Nephron (organoid): ENCODE results near the gene TANC2.

ENCODE experiments used
- H3K27ac Mint-ChIP-seq, 3 experiments: 2 replicates each; pipeline ENCODE4 v1.8.0; 2020; ENCODE audit warnings: mixed read lengths in 3 of 3, mild to moderate bottlenecking in 2 of 3, moderate library complexity in 1 of 3
- H3K27me3 Mint-ChIP-seq: 2 replicates; pipeline ENCODE4 v1.8.0; 2021; ENCODE audit warnings: low read depth, mild to moderate bottlenecking, moderate library complexity, mixed read lengths
- H3K36me3 Mint-ChIP-seq: 2 replicates; pipeline ENCODE4 v1.8.0; 2020; ENCODE audit warnings: low read depth, mixed read lengths
- H3K4me1 Mint-ChIP-seq: 2 replicates; pipeline ENCODE4 v1.8.0; 2020; ENCODE audit warnings: mixed read lengths
- H3K4me3 Mint-ChIP-seq, 3 experiments: 2 replicates each; pipeline ENCODE4 v1.8.0; 2020; ENCODE audit warnings: mild to moderate bottlenecking in 3 of 3, mixed read lengths in 3 of 3, moderate library complexity in 2 of 3
- H3K9me3 Mint-ChIP-seq: 2 replicates; pipeline ENCODE4 v1.8.0; 2020; ENCODE audit warnings: mixed read lengths
- TF ChIP-seq, protein P1 (sequence below), 3 experiments: fragments of 200-600 bp; sonication (generic); IDR thresholded peaks; one replicate each; pipeline ENCODE4 v1.5.0; 2021; ENCODE audit warnings: antibody characterized with exemption in 3 of 3; ENCODE audit not compliant: unreplicated experiment in 3 of 3

TANC2 gene

DNA sequence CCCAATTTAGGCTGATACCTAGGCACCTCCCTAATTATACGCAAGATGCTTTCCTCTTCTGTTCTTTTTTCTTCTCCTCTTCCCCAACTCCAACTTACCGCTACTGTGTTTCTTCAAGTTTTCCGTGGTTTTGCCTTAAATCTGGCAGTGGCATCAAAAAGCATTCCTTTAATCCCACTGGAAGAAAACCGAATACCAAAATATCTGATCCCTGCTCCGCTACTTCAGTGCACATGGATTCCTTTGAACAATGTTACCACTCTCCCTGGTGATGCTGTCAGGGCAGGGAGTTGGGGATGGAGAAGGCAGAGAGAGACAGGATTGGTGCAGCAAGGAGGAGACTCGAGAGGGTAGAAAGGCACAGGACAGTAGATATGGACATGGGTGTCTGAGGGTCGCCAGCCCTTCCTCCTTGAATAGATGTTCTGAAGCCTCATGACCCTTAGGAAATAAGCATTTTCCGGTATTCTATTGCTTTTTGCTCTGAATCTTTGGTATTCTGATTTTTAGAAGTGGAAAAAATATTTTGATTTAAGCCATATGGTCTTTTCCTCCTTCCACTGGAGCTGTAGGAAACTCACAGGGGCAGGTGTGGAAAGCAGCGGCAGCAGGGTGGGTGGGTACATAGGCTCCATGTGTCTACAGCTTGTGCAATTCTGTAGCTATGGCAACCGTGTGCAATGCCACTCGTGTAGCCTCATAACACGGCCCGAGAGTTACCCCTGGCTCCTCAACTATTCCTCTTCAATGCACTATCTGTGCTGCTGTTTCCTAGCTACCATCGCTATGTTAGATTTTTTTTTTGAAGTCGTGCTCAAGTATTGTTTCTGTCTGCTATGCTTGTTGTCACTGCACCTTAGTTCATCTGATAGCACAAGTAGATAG is 32.3 kb upstream of the TANC2 start:
- H3K9me3 Mint-ChIP-seq = peaks cover 14% of the 10 kb centered on the region
- no peak overlapping the region for H3K27ac Mint-ChIP-seq
- H3K4me1 Mint-ChIP-seq = peaks cover 26% of the 10 kb centered on the region
- no peaks in the 10 kb centered on the region for H3K36me3 Mint-ChIP-seq
- TF ChIP-seq, protein P1, sequence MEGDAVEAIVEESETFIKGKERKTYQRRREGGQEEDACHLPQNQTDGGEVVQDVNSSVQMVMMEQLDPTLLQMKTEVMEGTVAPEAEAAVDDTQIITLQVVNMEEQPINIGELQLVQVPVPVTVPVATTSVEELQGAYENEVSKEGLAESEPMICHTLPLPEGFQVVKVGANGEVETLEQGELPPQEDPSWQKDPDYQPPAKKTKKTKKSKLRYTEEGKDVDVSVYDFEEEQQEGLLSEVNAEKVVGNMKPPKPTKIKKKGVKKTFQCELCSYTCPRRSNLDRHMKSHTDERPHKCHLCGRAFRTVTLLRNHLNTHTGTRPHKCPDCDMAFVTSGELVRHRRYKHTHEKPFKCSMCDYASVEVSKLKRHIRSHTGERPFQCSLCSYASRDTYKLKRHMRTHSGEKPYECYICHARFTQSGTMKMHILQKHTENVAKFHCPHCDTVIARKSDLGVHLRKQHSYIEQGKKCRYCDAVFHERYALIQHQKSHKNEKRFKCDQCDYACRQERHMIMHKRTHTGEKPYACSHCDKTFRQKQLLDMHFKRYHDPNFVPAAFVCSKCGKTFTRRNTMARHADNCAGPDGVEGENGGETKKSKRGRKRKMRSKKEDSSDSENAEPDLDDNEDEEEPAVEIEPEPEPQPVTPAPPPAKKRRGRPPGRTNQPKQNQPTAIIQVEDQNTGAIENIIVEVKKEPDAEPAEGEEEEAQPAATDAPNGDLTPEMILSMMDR (IDR thresholded peaks at IDR 0.05; ENCODE audit: unreplicated experiment in 3 of 3) = no peak
- H3K27me3 Mint-ChIP-seq = peaks cover 26% of the 10 kb centered on the region
- H3K4me3 Mint-ChIP-seq = no peak overlapping the region

DNA sequence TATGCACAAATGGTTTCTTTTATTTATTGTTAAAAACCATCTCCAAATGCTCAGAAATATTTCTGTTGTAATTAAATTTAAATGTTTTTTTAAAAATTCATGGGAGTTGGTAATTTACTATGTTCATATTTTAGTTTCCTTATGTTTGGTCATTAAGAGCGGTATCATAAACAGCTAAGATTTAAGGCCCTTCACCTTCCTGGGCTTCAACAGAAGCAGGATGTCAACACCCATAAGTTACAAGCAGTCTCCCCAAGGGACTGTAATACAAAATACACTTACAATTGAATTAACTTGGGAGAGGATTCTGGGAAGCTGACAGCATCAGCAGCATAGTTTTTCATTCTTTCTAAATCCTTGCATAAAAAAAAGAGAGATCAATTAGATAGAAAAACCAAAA is 30.9 kb upstream of the TANC2 start:
- TF ChIP-seq, protein P1 (IDR thresholded peaks at IDR 0.05; ENCODE audit: unreplicated experiment in 3 of 3) = no peak
- H3K27me3 Mint-ChIP-seq = peaks cover 26% of the 10 kb centered on the region
- peaks cover 26% of the 10 kb centered on the region for H3K4me1 Mint-ChIP-seq
- peak overlapping the region in 1 of 3 experiments; percentile 1 for H3K4me3 Mint-ChIP-seq
- H3K9me3 Mint-ChIP-seq = peaks cover 27% of the 10 kb centered on the region
- H3K36me3 Mint-ChIP-seq = peaks cover 4% of the 10 kb centered on the region
- no peak overlapping the region for H3K27ac Mint-ChIP-seq

DNA sequence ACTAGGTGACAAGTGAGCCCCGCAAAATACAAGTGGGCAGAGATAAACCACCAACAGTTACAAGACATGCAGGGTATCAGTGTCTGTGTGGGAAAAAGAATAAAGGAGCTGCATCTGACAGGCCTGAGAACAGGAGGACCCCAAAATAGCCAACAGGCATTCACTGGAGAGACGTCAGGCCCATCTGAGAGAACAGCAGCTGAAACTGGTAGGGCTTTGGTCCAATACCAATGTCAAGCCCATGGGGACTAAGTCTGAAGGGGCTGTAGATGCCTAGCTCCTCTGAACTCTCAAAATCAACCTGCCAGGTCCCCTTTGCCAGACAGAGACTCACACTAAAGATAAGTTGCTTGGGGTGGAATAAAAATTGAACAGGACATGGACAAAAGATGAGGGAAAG is 30.5 kb upstream of the TANC2 start:
- Mint-ChIP-seq H3K9me3 (peaks cover 27% of the 10 kb centered on the region), H3K36me3 (peaks cover 4% of the 10 kb centered on the region), H3K4me3 (peak overlapping the region in 1 of 3 experiments; percentile 13), H3K4me1 (peaks cover 26% of the 10 kb centered on the region), H3K27me3 (peaks cover 26% of the 10 kb centered on the region), H3K27ac (peak overlapping the region in 1 of 3 experiments; percentile 9)
- TF ChIP-seq, protein P1 (IDR thresholded peaks at IDR 0.05; ENCODE audit: unreplicated experiment in 3 of 3) = no peak

DNA sequence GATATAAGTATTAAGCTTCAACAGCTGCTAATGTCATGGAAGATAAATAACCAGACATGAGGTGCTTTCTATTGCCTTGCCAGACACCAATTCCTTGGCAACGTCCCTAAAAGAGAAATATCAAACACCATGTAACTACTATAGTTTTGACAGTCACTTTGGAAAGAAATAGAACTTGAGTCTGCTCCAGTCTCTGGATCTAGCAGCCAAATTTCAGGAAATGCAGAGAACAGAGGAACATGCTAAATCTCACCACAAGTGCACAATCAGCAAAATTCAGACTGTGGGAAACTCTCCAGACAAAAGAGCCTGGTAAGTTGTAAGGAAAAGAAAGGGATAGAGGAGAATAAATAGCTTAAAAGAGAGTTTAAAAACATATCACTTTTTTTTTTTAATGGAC is 28.4 kb upstream of the TANC2 start:
- peaks cover 25% of the 10 kb centered on the region for H3K27me3 Mint-ChIP-seq
- H3K36me3 Mint-ChIP-seq = peaks cover 14% of the 10 kb centered on the region
- H3K4me3 Mint-ChIP-seq = no peak overlapping the region
- H3K27ac Mint-ChIP-seq = no peak overlapping the region
- H3K4me1 Mint-ChIP-seq = peaks cover 26% of the 10 kb centered on the region
- TF ChIP-seq, protein P1 (IDR thresholded peaks at IDR 0.05; ENCODE audit: unreplicated experiment in 3 of 3) = no peak
- peaks cover 39% of the 10 kb centered on the region for H3K9me3 Mint-ChIP-seq

DNA sequence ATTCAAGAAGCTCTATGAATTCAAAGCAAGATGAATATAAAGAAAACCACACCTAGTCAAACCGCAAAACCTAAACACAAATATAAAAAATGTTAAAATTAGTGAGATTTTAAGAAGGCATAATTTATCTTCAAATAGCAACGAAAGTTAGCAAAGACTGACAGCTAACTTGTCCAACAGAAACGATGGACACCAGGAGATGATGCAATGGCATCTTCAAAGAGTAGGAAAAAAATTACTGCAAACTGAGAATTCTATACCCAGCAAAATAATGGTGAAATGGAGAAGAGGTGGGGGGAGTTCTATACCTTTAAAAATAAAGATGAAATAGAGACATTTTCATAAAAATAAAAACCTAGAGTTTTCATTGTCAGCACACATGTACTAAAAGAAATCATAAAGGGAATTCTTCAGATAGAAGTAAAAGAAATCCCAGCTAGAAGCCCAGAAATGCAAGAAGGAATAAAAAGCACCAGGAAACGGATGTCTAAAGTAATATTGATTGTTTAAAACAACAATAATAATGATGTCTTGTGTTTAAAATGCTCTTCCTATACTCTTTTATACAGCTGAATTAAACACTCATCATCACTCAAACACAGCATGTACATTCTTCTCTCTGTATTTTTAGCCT is 24.6 kb upstream of the TANC2 start:
- H3K4me1 Mint-ChIP-seq = no peaks in the 10 kb centered on the region
- no peak overlapping the region for H3K4me3 Mint-ChIP-seq
- H3K36me3 Mint-ChIP-seq = peaks cover 14% of the 10 kb centered on the region
- peaks cover 3% of the 10 kb centered on the region for H3K27me3 Mint-ChIP-seq
- H3K27ac Mint-ChIP-seq = no peak overlapping the region
- TF ChIP-seq, protein P1 (IDR thresholded peaks at IDR 0.05; ENCODE audit: unreplicated experiment in 3 of 3) = no peak
- H3K9me3 Mint-ChIP-seq = peaks cover 33% of the 10 kb centered on the region
